ENCODE measurements around the gene TRIM9.
A peak's percentile ranks its signal among the peaks of the same experiment; 100 is the strongest.
"Not testable (repeated sequence)": the region's sequence is repeated elsewhere in the genome, so short reads cannot be mapped to it uniquely, and the experiment has no call there.

Gene TRIM9

DNA sequence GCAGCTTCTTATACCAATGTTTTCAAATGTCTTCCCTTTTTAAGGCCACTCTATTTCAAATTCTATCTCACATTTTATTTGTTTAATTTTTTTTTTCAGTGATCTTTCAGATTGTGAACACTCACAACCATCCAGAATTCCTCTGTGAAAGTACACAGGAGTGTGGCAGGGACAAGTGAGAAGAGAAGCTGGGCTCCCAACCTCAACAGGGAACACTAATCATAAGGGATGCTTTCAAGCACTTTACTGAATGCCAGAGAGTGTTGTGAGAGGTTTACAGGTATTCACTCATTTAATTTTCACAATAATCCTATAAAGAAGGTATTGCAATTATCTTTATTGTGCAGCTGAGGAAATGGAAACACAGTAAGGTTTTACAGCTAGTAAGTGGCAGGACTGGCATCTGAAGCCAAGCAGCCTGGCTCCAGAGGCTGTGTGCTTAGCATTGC is 90.5 kb downstream of the TRIM9 start:
- no peak for DNase-seq (ENCODE audit: low spot score)

DNA sequence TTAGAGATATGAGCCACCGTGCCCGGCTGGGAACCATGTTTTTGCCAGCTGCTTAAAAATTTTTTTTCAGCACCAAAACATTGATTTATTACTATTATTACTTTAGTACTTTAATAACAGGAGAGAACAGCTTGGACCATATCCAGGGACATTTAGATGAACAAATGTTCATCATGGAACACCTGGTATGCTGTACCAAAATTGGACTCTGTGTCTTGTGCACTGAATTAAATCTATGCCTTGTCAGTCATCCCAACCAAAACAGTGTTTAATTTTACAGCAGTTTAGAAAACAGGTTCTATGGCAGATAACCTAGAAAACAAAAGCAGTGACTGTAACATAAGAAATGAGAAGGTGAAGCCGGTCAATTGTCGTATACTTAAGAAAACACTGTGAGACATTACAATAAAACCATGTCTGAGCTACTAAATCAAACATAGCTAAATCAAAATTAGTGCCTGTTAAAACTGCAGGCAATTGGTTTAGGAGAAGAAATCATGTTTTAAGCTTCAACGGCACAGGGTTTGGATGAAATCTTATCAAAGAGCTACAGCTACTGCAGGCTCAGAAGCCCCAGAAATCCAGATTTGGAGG is 92.4 kb downstream of the TRIM9 start:
- DNase-seq (ENCODE audit: low spot score), result no peak

DNA sequence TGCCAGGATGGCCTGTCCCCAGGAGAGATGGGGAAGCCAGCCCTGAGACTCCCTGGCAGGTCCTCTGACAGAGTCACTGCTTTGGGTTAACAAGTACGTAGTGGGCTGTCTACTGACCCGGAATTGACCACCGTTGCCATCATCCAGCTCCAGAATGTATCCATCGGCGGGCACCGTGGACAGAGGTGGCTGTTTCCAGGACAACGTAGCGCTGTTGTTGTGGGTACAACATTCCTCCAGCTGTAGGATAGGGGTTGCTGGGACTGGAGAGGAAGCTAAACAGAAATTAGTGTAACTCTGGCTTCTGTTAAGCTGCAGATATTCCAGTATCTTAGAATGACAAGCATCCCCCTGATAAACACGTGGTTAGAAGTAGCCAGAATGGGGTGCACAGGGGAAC is 94.3 kb downstream of the TRIM9 start:
- no peak for DNase-seq (ENCODE audit: low spot score)

DNA sequence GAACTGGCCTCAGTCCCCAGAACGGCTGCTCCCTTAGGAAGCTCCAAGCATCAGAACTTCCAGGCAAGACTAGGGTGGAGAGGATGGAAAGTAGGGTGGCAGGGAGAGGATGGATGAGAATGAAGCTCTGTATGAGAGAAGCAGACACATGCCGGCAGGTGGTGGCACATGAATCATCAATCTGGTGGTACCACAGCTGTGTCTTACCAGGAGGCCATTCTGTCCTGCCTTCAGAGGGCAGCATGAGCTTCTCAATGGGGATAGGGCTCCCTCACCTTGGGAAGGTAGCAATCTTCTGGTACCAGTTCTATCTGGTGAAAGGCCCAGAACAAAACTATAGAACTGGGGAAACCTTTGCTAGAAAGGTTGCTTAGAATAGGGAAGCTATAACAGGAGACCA is 95.2 kb downstream of the TRIM9 start:
- DNase-seq (ENCODE audit: low spot score), result no peak

DNA sequence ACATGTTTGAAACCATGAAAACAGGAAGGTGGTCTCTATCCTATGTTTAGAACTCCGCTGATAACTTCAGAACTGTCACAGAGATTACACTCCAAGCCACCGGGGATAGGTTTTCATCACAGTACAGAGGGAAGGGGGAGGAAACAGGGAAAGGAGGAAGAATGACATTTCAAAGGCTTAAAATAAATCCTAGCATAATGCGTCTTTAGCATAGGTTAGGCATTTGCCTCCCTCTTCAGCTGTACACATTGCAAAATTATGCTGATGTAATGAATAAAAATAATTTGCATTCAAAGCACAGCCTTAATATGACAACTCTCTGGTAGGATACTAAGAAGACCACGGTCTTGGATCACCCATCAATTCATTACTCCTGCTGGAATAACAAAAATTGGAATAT is 96.3 kb downstream of the TRIM9 start:
- no peak for DNase-seq (ENCODE audit: low spot score)

DNA sequence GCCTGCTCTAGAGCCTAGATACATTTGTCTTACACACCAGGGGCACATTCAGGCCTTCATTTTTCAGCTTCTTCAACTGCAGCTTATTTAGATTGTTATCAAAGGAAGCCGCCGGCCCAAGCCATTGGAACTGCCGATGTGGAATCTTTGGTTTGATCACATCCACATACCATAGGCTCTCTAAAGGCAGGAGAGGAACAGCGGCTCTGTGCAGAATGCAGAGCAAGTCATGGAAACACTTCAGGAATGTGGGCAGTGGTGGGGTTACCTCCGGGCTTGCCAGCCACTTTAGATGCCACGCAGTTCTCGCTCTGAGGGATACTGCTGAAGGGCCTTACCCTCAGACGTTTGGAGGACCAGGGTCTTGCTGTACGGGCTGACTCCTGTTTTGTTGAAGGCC is 97.2 kb downstream of the TRIM9 start:
- DNase-seq (ENCODE audit: low spot score), result no peak

DNA sequence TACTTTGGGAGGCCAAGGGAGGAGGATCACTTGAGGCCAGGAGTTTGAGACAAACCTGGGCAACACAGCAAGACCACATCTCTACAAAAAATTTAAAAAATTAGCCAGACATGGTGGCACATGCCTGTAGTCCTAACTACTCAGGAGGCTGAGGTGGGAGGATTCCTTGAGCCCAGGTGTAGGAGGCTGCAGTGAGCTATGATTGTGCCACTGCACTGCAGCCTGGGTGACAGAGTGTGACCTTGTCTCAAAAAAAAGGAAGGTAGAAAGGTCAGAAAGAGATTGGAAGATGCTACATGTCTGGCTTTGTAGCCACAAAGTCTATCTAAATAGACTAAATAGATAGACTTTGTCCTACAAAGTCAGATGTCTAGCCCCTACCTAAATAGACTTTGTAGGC is 100.7 kb downstream of the TRIM9 start:
- not testable (repeated sequence) for DNase-seq (ENCODE audit: low spot score)

DNA sequence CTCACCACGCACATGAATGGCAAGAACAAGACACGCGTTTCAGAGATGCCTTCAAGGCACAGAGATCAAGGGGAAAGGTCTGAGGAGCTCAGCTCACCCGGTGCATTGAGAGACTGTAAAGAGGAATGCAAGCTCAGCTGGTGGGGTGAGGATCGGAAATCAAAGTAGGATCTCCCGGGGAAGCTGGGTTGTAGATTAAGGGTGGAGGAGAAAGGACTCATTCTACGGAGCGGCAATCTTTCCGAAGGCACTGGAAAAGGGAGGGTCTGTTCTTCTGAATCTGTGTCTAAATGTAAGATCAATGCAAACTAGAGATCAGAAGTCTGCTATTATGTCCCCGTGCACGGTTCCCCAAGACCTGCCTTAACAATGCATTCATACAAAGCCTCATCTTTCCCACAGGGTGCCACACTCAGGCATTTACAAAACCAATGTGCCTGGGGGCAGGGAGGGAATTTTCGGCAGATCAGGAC is 109.0 kb downstream of the TRIM9 start:
- no peak for DNase-seq (ENCODE audit: low spot score)

DNA sequence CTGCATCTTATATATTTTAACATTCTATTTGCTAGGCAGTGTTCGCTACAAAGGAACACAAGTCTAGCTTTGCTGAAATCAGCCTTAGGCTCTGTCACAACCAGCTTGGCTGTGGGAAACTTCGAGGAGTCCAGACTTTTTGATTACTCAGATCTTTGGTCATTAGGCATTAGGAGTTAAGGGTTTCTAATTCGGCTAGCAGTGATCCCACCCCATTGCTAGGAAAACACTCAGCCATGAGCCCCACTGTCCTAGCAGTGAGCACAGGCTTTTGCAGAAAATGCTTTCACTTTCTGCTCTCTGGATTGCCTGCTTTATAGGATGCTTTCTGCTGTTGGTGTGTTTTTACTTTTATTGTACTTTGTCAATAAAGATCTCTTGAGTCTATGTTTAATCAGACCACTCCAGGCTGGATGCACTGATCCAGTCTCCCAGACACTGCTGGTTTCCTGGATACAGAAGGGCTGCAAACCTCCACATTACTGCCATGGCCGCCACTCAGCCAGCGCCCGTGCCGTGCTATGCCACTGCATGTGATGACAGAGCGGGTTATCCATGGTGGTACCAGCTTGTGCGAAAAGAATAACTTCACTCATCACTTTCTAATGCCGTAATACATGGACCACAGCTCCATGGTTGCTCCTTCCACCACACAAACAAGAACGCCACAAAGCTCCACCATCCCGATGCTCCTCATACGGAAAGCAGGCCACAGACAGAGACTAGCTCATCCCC is 109.6 kb downstream of the TRIM9 start:
- no peak for DNase-seq (ENCODE audit: low spot score)

DNA sequence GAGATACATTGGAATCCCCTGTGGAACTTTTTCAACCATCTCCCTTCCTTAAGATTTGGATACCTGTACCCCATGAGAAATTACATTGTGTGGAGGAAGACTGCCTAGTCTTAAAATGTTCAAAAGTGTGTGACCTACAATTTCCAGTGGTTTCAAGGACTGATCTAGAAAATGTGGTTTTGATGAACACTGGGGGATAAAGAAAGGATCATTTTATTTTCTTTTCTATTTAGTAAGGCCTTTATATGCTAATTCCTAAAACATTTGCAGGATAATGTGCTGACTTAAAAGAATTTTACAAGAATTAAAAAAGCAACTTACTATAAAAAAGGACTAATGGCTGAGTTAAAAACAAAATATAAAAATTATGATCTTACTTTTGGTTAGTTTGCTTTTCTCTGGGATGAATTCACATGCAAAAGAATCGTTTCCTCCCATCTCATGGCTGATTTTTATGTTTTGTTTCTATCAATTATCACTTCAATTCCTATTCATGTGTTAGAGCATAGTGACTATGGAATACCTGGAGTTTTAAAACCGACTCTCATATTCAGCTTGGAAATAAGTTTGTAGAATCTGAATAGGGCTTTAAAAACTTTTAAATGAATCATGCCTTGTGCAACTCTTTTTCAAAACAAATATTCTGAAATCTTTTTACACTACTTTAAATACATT is 110.7 kb downstream of the TRIM9 start:
- no peak for DNase-seq (ENCODE audit: low spot score)

DNA sequence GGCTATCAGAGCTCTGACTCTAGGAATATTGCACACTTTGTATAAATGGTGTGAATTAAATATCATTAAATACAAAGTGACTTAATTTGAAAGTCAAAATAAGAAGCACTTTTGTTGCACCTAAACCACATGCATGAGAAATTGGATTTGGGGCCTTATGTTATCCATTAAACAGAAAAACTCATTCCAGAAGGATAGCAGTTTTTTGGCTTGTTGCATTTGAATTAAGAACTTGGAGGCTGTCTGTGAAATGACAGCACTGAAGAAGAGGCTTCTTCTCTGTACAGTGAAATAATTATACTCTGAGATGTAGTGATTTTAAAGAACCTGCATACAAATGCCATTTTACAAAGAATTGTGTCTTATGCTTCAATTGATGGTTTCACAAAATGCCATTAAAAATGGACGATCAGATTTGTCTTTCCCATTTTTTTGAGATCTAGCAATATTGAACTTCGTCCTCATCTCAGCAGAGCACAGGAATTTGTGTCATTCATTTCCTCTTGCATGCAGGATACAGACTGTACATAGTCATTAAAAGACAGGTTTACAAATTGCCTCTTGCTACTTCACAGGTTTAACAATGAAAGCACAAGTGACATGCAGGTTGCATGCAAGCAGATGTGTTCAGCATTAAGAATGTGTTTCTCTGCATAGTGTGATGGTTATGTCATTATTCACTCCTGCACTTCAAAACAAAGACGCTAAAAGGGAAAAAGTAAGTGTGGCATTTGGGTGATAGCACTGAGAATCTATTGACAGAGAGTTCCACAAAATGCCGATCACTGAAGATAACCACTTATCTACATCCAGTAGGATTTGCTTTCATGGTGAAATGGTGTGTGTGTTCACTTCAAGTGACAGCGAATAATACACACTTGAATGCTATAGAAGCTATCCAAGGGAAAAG is 114.7 kb downstream of the TRIM9 start:
- DNase-seq (ENCODE audit: low spot score), result no peak

DNA sequence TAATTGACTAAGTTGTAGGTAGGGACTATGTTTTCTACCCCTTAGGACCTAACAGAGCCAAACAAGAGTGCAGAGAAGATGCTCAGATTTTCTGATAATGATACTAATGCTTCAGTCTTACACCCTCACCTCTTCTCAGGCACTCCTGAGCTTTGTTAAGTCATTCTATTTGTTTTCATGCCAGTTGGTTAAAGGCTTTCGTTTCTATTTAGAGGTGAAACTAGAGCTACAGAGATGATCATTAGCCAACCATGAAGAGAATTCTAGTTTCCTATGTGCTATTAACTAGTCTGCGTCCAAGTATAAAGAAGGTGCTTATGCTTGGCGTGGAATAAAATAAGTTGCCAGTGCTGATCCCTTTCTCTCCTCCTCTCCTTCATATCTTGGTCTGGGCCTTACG is 116.0 kb downstream of the TRIM9 start:
- DNase-seq (ENCODE audit: low spot score), result no peak

DNA sequence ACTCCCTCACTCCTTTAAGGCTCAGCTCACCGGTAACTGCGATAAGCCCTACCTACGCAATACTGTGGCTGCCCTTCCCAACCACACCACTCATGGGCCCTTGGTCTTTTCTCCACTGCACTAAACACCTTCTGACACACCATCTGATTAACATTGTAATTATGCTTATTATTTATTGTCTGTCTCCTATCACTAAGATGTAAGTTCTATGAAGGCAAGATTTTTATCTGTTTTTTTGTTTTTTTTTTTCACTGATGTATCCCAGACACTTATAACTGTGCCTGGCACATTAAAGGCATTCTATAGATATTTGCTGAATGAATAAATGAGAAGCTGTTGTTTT is 116.4 kb downstream of the TRIM9 start:
- DNase-seq (ENCODE audit: low spot score), result no peak

DNA sequence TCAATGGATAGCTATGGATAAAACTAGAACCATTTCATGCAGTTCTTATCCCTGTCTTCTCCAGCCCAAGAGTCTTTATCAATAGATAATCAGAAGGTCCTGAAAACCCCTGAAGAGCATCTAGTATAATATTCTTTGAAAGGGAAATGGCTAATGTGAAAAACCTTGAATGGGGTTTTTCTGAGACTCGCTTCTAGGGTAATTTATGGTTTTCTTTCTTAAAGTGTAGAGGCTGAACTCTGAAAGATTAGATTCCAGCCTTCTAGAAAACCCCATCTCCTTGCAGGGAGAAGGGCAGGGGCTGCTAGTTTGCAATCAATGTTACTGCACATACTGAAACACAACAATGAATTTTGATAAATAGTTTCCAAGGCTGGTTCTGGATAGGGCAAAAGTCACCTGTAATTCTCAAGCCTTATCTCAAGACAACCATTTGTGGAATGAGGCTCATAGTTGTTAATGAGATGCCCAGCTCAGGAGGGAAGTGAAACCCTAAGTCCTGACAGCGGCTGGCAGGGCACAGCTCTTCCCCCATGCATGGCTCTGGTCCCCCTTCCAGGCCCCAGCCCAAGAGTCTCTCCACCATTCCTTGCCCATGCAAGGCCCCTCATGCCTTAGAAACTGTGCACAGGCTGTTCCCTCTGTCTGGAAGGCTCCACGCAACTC is 116.9 kb downstream of the TRIM9 start:
- DNase-seq (ENCODE audit: low spot score), result no peak

DNA sequence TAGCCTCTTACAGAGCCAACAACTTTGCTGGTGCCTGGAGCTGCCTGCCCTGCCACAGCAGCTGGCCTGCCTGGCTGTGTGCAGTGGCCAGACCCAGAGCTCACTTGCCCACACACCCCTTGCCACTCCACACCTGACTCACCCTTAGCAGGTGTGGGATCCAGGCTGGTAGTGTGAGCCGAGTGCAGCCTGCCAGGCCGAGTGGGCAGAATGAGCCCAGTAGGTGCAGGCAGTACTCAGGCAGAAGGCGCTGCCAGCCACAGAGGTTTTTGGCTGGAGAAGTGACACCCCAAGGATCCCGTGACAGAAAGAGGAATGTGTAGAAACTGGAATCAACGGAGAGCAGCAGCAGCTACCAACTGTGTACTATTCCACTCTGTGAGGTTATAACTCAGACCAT is 120.8 kb downstream of the TRIM9 start:
- no peak for DNase-seq (ENCODE audit: low spot score)

DNA sequence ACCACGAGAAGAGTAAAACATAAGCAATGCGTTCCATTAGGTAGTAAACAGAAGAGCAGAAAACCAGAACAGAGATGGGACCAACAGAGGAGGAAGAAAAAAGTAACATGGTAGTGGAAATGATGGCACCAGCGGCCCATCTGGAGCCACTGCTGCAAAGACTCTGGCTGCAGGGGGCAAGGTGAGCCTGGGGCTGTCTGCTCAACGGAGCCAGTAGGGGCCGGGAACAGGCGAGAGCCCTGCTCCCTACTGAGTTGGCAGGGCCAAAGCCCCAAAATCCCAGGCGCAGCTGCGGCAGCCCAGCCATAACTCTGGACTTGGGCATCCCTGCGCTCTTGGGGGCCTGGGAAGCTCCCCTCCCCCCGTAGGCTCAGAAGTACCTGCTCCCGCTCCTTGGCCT is 122.2 kb downstream of the TRIM9 start:
- no peak for DNase-seq (ENCODE audit: low spot score)

DNA sequence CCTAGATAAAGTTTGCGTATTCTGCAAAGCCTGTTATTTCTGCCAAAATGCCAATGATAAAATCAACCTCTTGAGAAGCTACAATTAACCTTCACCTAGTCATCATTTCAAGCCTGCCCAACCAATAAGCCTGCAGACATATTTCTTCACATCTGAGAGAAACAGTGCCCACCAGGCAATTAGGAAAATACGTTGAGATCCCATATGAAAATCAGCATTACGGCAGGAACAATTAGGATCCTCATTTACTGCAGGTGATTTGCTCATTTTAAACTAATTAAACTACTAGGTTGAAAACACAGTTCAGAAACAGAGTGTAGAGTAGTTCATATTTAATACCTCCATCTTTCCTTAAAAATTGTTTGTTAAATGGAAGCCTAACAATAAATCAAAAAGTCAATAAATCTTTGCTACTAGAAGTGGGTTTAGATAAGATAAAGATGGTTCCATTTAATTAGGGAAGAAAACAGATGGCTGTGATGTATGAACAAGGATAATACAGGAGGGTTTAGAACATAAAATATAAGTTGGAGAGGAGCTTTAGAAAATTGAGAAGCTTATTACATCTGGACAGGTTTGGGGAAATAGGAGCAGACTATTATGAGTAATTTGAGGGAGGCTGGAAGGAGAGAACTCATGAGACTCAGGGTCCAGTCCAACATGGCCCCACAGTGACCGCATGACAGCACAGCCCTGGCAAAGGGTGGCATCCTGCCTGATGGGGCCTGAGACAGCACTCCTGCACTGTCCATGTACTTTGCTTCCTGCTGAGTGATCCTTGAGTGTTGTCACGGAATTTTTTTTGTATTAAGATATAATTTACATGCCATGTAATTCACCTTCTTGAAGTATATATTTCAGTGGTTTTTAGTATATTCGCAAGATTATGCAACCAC is 123.8 kb downstream of the TRIM9 start:
- DNase-seq (ENCODE audit: low spot score), result no peak

DNA sequence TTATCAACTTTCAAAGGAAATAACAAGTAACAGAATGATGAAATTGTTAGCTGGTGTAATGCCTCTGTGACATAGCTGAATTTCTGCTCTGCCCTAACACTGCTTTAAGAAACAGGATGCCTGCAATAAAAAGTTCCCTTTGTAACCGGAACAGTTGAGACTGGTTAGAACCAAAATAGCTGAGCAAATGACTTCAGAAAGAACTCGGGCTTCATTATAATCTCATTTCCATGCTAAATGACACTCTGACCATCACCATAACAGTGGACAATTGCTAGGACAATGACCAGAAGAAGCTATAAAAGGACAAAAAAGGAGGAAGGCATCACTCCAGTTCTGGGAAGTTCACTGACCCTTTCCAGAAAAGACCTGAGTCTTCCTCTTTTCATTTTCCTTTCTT is 127.1 kb downstream of the TRIM9 start:
- DNase-seq (ENCODE audit: low spot score), result no peak

DNA sequence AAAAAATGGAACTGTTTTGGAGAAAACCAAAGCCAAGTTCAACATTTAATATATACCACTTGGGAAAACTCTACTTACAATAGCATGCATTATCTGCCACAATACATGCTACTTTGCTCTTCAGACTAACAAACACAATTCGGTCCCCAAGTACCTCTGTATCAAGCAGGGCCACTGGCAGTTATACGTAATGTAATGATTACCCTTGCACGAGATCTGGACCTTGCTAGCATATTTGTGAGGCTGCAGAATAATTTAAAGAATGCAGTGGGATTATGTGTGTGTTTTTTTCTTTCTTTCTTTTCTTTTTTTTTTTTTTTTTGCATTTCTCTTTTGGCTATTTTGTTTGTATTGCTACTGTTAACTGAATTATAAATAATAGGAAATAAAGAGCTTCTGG is 127.8 kb downstream of the TRIM9 start:
- DNase-seq (ENCODE audit: low spot score), result peak; percentile 22

DNA sequence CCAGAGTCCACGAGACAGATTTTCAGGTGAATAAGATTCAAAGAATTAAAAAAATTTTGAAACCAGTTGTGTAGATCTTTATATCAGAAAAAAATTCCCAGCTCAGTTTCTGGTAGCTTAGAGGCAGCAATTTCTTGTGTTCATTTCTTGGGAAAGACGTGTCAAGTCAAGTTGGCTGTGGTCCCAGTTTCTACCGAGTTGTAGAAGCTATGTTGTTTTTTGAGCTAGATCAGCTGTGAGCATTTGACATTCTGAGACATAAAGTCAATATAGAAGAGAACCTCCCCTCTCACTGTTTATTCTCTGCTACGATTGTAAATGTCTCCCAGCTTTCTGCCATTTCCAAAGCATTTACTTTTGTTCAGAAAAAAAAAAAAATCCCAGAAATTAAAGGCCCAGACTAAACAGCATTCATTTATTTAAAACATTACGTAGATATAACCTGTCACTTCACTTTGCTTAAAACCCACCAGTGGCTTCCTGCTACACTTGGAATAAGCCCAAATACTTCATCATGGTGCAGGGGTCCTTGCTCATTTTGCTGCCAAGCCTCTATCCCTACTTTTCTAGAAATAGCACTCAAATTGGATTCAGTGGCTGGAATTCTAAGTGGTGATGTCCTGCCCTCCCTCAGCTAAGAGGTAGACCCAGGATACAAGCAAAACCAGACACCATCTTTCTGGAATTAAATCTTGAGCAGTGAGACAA is 130.1 kb downstream of the TRIM9 start:
- DNase-seq (ENCODE audit: low spot score), result peak; percentile 69
